ENCODE measurements around the gene HCFC1R1.

HCFC1R1 gene

GRCh38 chr16:2999929-3000328 is 23.8 kb downstream of the HCFC1R1 start:
- DNase-seq (ENCODE audit: low spot score), result no peak

GRCh38 chr16:2996298-2996697 is 27.4 kb downstream of the HCFC1R1 start:
- DNase-seq (ENCODE audit: low spot score), result no peak

GRCh38 chr16:2992383-2993081 is 31.2 kb downstream of the HCFC1R1 start:
- DNase-seq (ENCODE audit: low spot score), result no peak

GRCh38 chr16:2991566-2992261 is 32.0 kb downstream of the HCFC1R1 start:
- DNase-seq (ENCODE audit: low spot score), result peak; percentile 78

GRCh38 chr16:2990891-2991290 is 32.9 kb downstream of the HCFC1R1 start:
- peak; percentile 74 for DNase-seq (ENCODE audit: low spot score)

- no peak for DNase-seq (ENCODE audit: low spot score)
Measured at GRCh38 chr16:2988590-2989099, 35.1 kb downstream of the HCFC1R1 start.

- DNase-seq (ENCODE audit: low spot score), result no peak
Measured at GRCh38 chr16:2987833-2988232, 35.9 kb downstream of the HCFC1R1 start.

GRCh38 chr16:2987286-2987685 is 36.5 kb downstream of the HCFC1R1 start:
- DNase-seq (ENCODE audit: low spot score), result no peak

- DNase-seq (ENCODE audit: low spot score), result no peak
Measured at GRCh38 chr16:2986623-2987188, 37.0 kb downstream of the HCFC1R1 start.

- no peak for DNase-seq (ENCODE audit: low spot score)
Measured at GRCh38 chr16:2985893-2986355, 37.8 kb downstream of the HCFC1R1 start.

GRCh38 chr16:2985462-2985861 is 38.3 kb downstream of the HCFC1R1 start:
- DNase-seq (ENCODE audit: low spot score), result no peak

GRCh38 chr16:2983706-2984136 is 40.0 kb downstream of the HCFC1R1 start:
- DNase-seq (ENCODE audit: low spot score), result peak; percentile 72

GRCh38 chr16:2982402-2982801 is 41.3 kb downstream of the HCFC1R1 start:
- no peak for DNase-seq (ENCODE audit: low spot score)

GRCh38 chr16:2981899-2982250 is 41.9 kb downstream of the HCFC1R1 start:
- no peak for DNase-seq (ENCODE audit: low spot score)

GRCh38 chr16:2981177-2981898 is 42.4 kb downstream of the HCFC1R1 start:
- no peak for DNase-seq (ENCODE audit: low spot score)

GRCh38 chr16:2980227-2981176 is 43.2 kb downstream of the HCFC1R1 start, which contains the start of gene PKMYT1:
TSS of gene PKMYT1 (minus strand) at chr16:2980446. CDS start at chr16:2979657, 789 bp downstream.
- peak; percentile 81 for DNase-seq (ENCODE audit: low spot score)

GRCh38 chr16:2979669-2980226 is 44.0 kb downstream of the HCFC1R1 start:
- no peak for DNase-seq (ENCODE audit: low spot score)

- no peak for DNase-seq (ENCODE audit: low spot score)
Measured at GRCh38 chr16:2977440-2977839, 46.3 kb downstream of the HCFC1R1 start.

GRCh38 chr16:2976673-2977072 is 47.1 kb downstream of the HCFC1R1 start:
- DNase-seq (ENCODE audit: low spot score), result no peak

- DNase-seq (ENCODE audit: low spot score), result no peak
Measured at GRCh38 chr16:2976201-2976600, 47.5 kb downstream of the HCFC1R1 start.

All from SW480 (cell line).